Body of pancreas (tissue), 4 donors: ENCODE data around the gene THRSP.

Experiments
- POLR2A ChIP-seq, 3 donors: fragments of 450-650 bp; IDR thresholded peaks; one replicate each; pipeline ENCODE4 v1.6.1; 2016; ENCODE audit warnings: antibody characterized with exemption in 3 of 3, mild to moderate bottlenecking in 2 of 3
- TF ChIP-seq, protein P1 (sequence below), 7 experiments: fragments of 450-650 bp in 4 of 7; fragments of 200-600 bp in 3 of 7; sonication (generic) in 3 of 7; IDR thresholded peaks; one replicate each; pipeline ENCODE4 v1.5.1; 2016 to 2019; ENCODE audit warnings: antibody characterized with exemption in 7 of 7

DNA sequence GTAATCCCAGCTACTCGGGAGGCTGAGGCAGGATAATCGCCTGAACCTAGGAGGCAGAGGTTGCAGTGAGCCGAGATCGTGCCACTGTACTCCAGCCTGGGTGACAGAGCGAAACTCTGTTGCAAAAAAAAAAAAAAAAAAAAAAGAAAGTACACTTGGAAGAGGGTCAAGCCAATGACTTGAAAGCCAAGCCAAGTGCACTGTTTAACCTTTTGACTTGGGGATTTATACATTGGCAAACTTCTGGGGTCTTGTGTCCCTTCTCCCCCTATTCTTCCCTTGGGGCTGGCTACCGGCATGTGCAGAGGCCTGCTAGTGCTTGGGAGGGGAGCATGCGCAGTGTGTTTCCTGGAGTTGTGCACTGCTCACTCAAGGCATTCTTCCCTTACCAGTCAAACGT is 14.3 kb upstream of the THRSP start:
- no peak for TF ChIP-seq POLR2A (IDR thresholded peaks at IDR 0.05)
- TF ChIP-seq, protein P1, sequence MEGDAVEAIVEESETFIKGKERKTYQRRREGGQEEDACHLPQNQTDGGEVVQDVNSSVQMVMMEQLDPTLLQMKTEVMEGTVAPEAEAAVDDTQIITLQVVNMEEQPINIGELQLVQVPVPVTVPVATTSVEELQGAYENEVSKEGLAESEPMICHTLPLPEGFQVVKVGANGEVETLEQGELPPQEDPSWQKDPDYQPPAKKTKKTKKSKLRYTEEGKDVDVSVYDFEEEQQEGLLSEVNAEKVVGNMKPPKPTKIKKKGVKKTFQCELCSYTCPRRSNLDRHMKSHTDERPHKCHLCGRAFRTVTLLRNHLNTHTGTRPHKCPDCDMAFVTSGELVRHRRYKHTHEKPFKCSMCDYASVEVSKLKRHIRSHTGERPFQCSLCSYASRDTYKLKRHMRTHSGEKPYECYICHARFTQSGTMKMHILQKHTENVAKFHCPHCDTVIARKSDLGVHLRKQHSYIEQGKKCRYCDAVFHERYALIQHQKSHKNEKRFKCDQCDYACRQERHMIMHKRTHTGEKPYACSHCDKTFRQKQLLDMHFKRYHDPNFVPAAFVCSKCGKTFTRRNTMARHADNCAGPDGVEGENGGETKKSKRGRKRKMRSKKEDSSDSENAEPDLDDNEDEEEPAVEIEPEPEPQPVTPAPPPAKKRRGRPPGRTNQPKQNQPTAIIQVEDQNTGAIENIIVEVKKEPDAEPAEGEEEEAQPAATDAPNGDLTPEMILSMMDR (IDR thresholded peaks at IDR 0.05) = no peak
